ES-I3 (cell line): ENCODE results near the gene MAGEB17.

Source experiments
- H3K36me3 ChIP-seq: 2 replicates; pipeline ENCODE4 v1.6.1; 2013; ENCODE audit warnings: mild to moderate bottlenecking, low read length, control low read depth, moderate library complexity; ENCODE audit not compliant: insufficient read depth
- H3K4me1 ChIP-seq: 2 replicates; pipeline ENCODE4 v1.6.1; 2013; ENCODE audit warnings: mild to moderate bottlenecking, control low read depth, low read length; ENCODE audit not compliant: insufficient read depth
- H3K9ac ChIP-seq: 2 replicates; pipeline ENCODE4 v1.6.1; 2013; ENCODE audit warnings: low read depth, mild to moderate bottlenecking, low read length, moderate library complexity
- H3K9me3 ChIP-seq: 2 replicates; pipeline ENCODE4 v1.6.1; 2013; ENCODE audit warnings: mild to moderate bottlenecking, low read length, moderate library complexity; ENCODE audit not compliant: control insufficient read depth, insufficient read depth

Gene MAGEB17

GRCh38 chrX:16167181-16167580, at the start of gene MAGEB17:
Gene MAGEB17, plus strand, starts transcription at chrX:16167481. Its CDS starts 2,902 bp downstream, at chrX:16170383.
- Histone ChIP-seq H3K4me1 (peaks cover 31% of the 10 kb centered on the region), H3K9me3 (no peaks in the 10 kb centered on the region), H3K36me3 (peaks cover 47% of the 10 kb centered on the region)

GRCh38 chrX:16119353-16120220, 47.7 kb upstream of the MAGEB17 start:
- peaks cover 7% of the 10 kb centered on the region; the same call in 1 of the 2 replicates for H3K4me1 ChIP-seq
- peaks cover 10% of the 10 kb centered on the region; the same call in 1 of the 2 replicates for H3K9me3 ChIP-seq
- no peaks in the 10 kb centered on the region for H3K36me3 ChIP-seq
- H3K9ac ChIP-seq, result no peak overlapping the region

More at GRCh38 chrX:16167181-16167580, at the start of gene MAGEB17:
- H3K9ac ChIP-seq, result no peak within 1 kb of the TSS

GRCh38 chrX:16120431-16120830, 46.9 kb upstream of the MAGEB17 start:
- H3K9me3 ChIP-seq, result peaks cover 6% of the 10 kb centered on the region; the same call in 1 of the 2 replicates
- peaks cover 7% of the 10 kb centered on the region; the same call in 1 of the 2 replicates for H3K4me1 ChIP-seq
- H3K36me3 ChIP-seq, result no peaks in the 10 kb centered on the region
- H3K9ac ChIP-seq, result no peak overlapping the region

GRCh38 chrX:16123222-16123786, 44.0 kb upstream of the MAGEB17 start, which contains the start of gene GRPR:
Gene GRPR, plus strand, starts transcription at chrX:16123565. Its CDS starts 389 bp downstream, at chrX:16123954.
- Histone ChIP-seq H3K9ac (peak within 1 kb of the TSS; percentile 67), H3K4me1 (peaks cover 7% of the 10 kb centered on the region; the same call in 1 of the 2 replicates), H3K9me3 (no peaks in the 10 kb centered on the region; the same call in 1 of the 2 replicates), H3K36me3 (no peaks in the 10 kb centered on the region)

GRCh38 chrX:16124201-16124600, 43.1 kb upstream of the MAGEB17 start:
- H3K9ac ChIP-seq, result peak overlapping the region; percentile 67

GRCh38 chrX:16125520-16126149, 41.6 kb upstream of the MAGEB17 start:
- Histone ChIP-seq H3K36me3 (peaks cover 4% of the 10 kb centered on the region), H3K9me3 (no peaks in the 10 kb centered on the region), H3K9ac (peak overlapping the region; percentile 67), H3K4me1 (peaks cover 7% of the 10 kb centered on the region; the same call in 1 of the 2 replicates)

More at GRCh38 chrX:16124201-16124600, 43.1 kb upstream of the MAGEB17 start:
- Histone ChIP-seq H3K36me3 (no peaks in the 10 kb centered on the region), H3K4me1 (peaks cover 7% of the 10 kb centered on the region; the same call in 1 of the 2 replicates), H3K9me3 (no peaks in the 10 kb centered on the region; the same call in 1 of the 2 replicates)

- Histone ChIP-seq H3K9ac (no peak overlapping the region), H3K36me3 (peaks cover 4% of the 10 kb centered on the region), H3K9me3 (no peaks in the 10 kb centered on the region), H3K4me1 (peaks cover 7% of the 10 kb centered on the region; the same call in 1 of the 2 replicates)
These were observed 36.6 kb upstream of the MAGEB17 start for GRCh38 chrX:16130707-16131106.

- H3K36me3 ChIP-seq, result no peaks in the 10 kb centered on the region
- H3K4me1 ChIP-seq, result peaks cover 7% of the 10 kb centered on the region; the same call in 1 of the 2 replicates
- no peaks in the 10 kb centered on the region for H3K9me3 ChIP-seq
- no peak overlapping the region for H3K9ac ChIP-seq
These were observed 32.3 kb upstream of the MAGEB17 start for GRCh38 chrX:16134936-16135335.

- peaks cover 7% of the 10 kb centered on the region; the same call in 1 of the 2 replicates for H3K4me1 ChIP-seq
These were observed 31.2 kb upstream of the MAGEB17 start for GRCh38 chrX:16136080-16136479.

GRCh38 chrX:16137416-16138107, 29.7 kb upstream of the MAGEB17 start:
- H3K4me1 ChIP-seq, result peaks cover 7% of the 10 kb centered on the region; the same call in 1 of the 2 replicates
- H3K9me3 ChIP-seq, result no peaks in the 10 kb centered on the region
- H3K9ac ChIP-seq, result no peak overlapping the region
- H3K36me3 ChIP-seq, result no peaks in the 10 kb centered on the region

More at GRCh38 chrX:16136080-16136479, 31.2 kb upstream of the MAGEB17 start:
- Histone ChIP-seq H3K9me3 (no peaks in the 10 kb centered on the region), H3K9ac (no peak overlapping the region), H3K36me3 (no peaks in the 10 kb centered on the region)

- Histone ChIP-seq H3K9me3 (no peaks in the 10 kb centered on the region), H3K36me3 (peaks cover 2% of the 10 kb centered on the region; the same call in 1 of the 2 replicates), H3K4me1 (peaks cover 7% of the 10 kb centered on the region; the same call in 1 of the 2 replicates)
These were observed 29.2 kb upstream of the MAGEB17 start for GRCh38 chrX:16138108-16138427.

GRCh38 chrX:16140448-16140847, 26.8 kb upstream of the MAGEB17 start:
- Histone ChIP-seq H3K9ac (no peak overlapping the region), H3K4me1 (no peaks in the 10 kb centered on the region), H3K9me3 (no peaks in the 10 kb centered on the region), H3K36me3 (peaks cover 9% of the 10 kb centered on the region)

More at GRCh38 chrX:16138108-16138427, 29.2 kb upstream of the MAGEB17 start:
- no peak overlapping the region for H3K9ac ChIP-seq

- no peak overlapping the region for H3K9ac ChIP-seq
- no peaks in the 10 kb centered on the region for H3K4me1 ChIP-seq
- no peaks in the 10 kb centered on the region for H3K9me3 ChIP-seq
- peaks cover 9% of the 10 kb centered on the region for H3K36me3 ChIP-seq
These were observed 26.3 kb upstream of the MAGEB17 start for GRCh38 chrX:16140983-16141382.
